ENCODE measurements around the gene NDUFB10. TPM values are rescaled to one million over a fixed set of nuclear protein-coding genes. Genes with fewer than 3 reads are reported as not detected.

Gene NDUFB10
- polyA plus RNA-seq, 1 of the 3 experiments (the other 2 are of a cell fraction), result 468 TPM

GRCh38 chr16:1975432-1976215 is 16.3 kb downstream of the NDUFB10 start:
- no peak for TF ChIP-seq REST (IDR thresholded peaks at IDR 0.05; ENCODE audit: low read depth, low read length)
- no peak for TF ChIP-seq SMC3 (IDR thresholded peaks at IDR 0.05; ENCODE audit: low read depth, low read length)
- no peak for TF ChIP-seq RAD21 (IDR thresholded peaks at IDR 0.05; ENCODE audit: low read length)
- CTCF ChIA-PET, result no interaction called here
- H3K4me2 ChIP-seq, result no peak overlapping the region
- peaks cover 7 to 49% of the 10 kb centered on the region in 2 experiments for H3K36me3 ChIP-seq (replicated peaks in 1 of 2; ENCODE audit: control insufficient read depth in 1 of 2, insufficient read depth in 2 of 2, low read length in 1 of 2)
- no peaks in the 10 kb centered on the region for H4K20me1 ChIP-seq (ENCODE audit: insufficient read depth)
- no peak overlapping the region for H3K9ac ChIP-seq
- no peak overlapping the region for H3K27ac ChIP-seq (ENCODE audit: low read depth in 2 of 2, low read length in 1 of 2)
- 97% methylated on average over 20 of the region's 33 CpGs for WGBS (ENCODE audit: low lambda C conversion rate)
- no peak for DNase-seq
- peaks cover 28% of the 10 kb centered on the region for H3K79me2 ChIP-seq (ENCODE audit: insufficient read depth)
- no peak overlapping the region for H2AFZ ChIP-seq (ENCODE audit: low read depth)
- H3F3A ChIP-seq (replicated peaks; ENCODE audit: insufficient read depth), result peaks cover 4% of the 10 kb centered on the region
- peaks cover 0 to 9% of the 10 kb centered on the region in 2 experiments; a peak in 1 of 4 replicates for H3K4me1 ChIP-seq (ENCODE audit: control insufficient read depth in 1 of 2, insufficient read depth in 2 of 2, low read depth in 1 of 2, low read length in 1 of 2)
- H3K27me3 ChIP-seq (ENCODE audit: insufficient read depth), result no peaks in the 10 kb centered on the region
- H3K9me3 ChIP-seq, result no peaks in the 10 kb centered on the region
- POLR2A ChIA-PET, result interaction anchor here (1.6 kb wide), 1 partner anchor 11 kb away, joined by 6 read pairs; the partner anchor contains the start of gene RPS2
- no peak overlapping the region for H3K4me3 ChIP-seq (ENCODE audit: low read depth in 2 of 2, low read length in 1 of 2)
- H3K9me2 ChIP-seq, result no peaks in the 10 kb centered on the region

GRCh38 chr16:1976216-1976520 is 16.8 kb downstream of the NDUFB10 start:
- 90% methylated on average over 3 of the region's 8 CpGs for WGBS (ENCODE audit: low lambda C conversion rate)
- CTCF ChIA-PET, result interaction anchor here (1.3 kb wide), 1 partner anchor 10 kb away, joined by 3 read pairs; no protein-coding TSS in a partner anchor
- TF ChIP-seq MEF2A (IDR thresholded peaks at IDR 0.05; ENCODE audit: borderline replicate concordance, low read depth), result no peak
- TF ChIP-seq ELF1 (IDR thresholded peaks at IDR 0.05), result no peak
- TF ChIP-seq FOSL2 (IDR thresholded peaks at IDR 0.05; ENCODE audit: borderline replicate concordance, low read depth), result no peak
- TF ChIP-seq FOXM1 (IDR thresholded peaks at IDR 0.05; ENCODE audit: low read depth), result no peak
- no peak for TF ChIP-seq POLR2AphosphoS5 (IDR thresholded peaks at IDR 0.05; ENCODE audit: low read depth, low read length)
- TF ChIP-seq, protein P1, sequence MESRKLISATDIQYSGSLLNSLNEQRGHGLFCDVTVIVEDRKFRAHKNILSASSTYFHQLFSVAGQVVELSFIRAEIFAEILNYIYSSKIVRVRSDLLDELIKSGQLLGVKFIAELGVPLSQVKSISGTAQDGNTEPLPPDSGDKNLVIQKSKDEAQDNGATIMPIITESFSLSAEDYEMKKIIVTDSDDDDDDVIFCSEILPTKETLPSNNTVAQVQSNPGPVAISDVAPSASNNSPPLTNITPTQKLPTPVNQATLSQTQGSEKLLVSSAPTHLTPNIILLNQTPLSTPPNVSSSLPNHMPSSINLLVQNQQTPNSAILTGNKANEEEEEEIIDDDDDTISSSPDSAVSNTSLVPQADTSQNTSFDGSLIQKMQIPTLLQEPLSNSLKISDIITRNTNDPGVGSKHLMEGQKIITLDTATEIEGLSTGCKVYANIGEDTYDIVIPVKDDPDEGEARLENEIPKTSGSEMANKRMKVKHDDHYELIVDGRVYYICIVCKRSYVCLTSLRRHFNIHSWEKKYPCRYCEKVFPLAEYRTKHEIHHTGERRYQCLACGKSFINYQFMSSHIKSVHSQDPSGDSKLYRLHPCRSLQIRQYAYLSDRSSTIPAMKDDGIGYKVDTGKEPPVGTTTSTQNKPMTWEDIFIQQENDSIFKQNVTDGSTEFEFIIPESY (IDR thresholded peaks at IDR 0.05; ENCODE audit: borderline replicate concordance, low read depth), result no peak
- no peak for TF ChIP-seq SIN3A (IDR thresholded peaks at IDR 0.05; ENCODE audit: borderline replicate concordance, low read depth, low read length)
- TF ChIP-seq, protein P2, sequence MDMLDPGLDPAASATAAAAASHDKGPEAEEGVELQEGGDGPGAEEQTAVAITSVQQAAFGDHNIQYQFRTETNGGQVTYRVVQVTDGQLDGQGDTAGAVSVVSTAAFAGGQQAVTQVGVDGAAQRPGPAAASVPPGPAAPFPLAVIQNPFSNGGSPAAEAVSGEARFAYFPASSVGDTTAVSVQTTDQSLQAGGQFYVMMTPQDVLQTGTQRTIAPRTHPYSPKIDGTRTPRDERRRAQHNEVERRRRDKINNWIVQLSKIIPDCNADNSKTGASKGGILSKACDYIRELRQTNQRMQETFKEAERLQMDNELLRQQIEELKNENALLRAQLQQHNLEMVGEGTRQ (IDR thresholded peaks at IDR 0.05; ENCODE audit: borderline replicate concordance, low read depth, low read length), result no peak
- no peak for TF ChIP-seq NRF1 (IDR thresholded peaks at IDR 0.05; ENCODE audit: low read depth, low read length)
- no peak for TF ChIP-seq EP300 (IDR thresholded peaks at IDR 0.05; ENCODE audit: borderline replicate concordance in 1 of 2, low read depth in 1 of 2, low read length in 1 of 2)
- TF ChIP-seq REST (IDR thresholded peaks at IDR 0.05; ENCODE audit: low read depth, low read length), result no peak
- TF ChIP-seq CHD2 (IDR thresholded peaks at IDR 0.05; ENCODE audit: low read length, partially characterized antibody), result no peak
- no peak for TF ChIP-seq JUND (IDR thresholded peaks at IDR 0.05)
- TF ChIP-seq GABPA (IDR thresholded peaks at IDR 0.05; ENCODE audit: low read depth), result no peak

More at GRCh38 chr16:1976216-1976520, 16.8 kb downstream of the NDUFB10 start:
- POLR2A ChIA-PET, result interaction anchor here (1.6 kb wide), 1 partner anchor 11 kb away, joined by 6 read pairs; the partner anchor contains the start of gene RPS2
- peaks cover 4% of the 10 kb centered on the region for H3F3A ChIP-seq (replicated peaks; ENCODE audit: insufficient read depth)
- no peak overlapping the region for H2AFZ ChIP-seq (ENCODE audit: low read depth)
- no peaks in the 10 kb centered on the region for H3K9me3 ChIP-seq
- peaks cover 7 to 49% of the 10 kb centered on the region in 2 experiments for H3K36me3 ChIP-seq (replicated peaks in 1 of 2; ENCODE audit: control insufficient read depth in 1 of 2, insufficient read depth in 2 of 2, low read length in 1 of 2)
- H3K4me1 ChIP-seq (ENCODE audit: control insufficient read depth in 1 of 2, insufficient read depth in 2 of 2, low read depth in 1 of 2, low read length in 1 of 2), result peaks cover 0 to 6% of the 10 kb centered on the region in 2 experiments; a peak in 1 of 4 replicates
- H3K27me3 ChIP-seq (ENCODE audit: insufficient read depth), result no peaks in the 10 kb centered on the region
- H3K9ac ChIP-seq, result no peak overlapping the region
- no peak overlapping the region for H3K4me2 ChIP-seq
- no peaks in the 10 kb centered on the region for H3K9me2 ChIP-seq
- H3K4me3 ChIP-seq (ENCODE audit: low read depth in 2 of 2, low read length in 1 of 2), result no peak overlapping the region
- H4K20me1 ChIP-seq (ENCODE audit: insufficient read depth), result no peaks in the 10 kb centered on the region
- no peak for DNase-seq
- peaks cover 23% of the 10 kb centered on the region for H3K79me2 ChIP-seq (ENCODE audit: insufficient read depth)
- H3K27ac ChIP-seq (ENCODE audit: low read depth in 2 of 2, low read length in 1 of 2), result no peak overlapping the region
